ENCODE data around the gene PAX4. TPM values are rescaled to one million over a fixed set of nuclear protein-coding genes. Genes with fewer than 3 reads are reported as not detected.
A peak's percentile ranks its signal among the peaks of the same experiment; 100 is the strongest.

PAX4 gene
- total RNA-seq = not detected

GRCh38 chr7:127618042-127618441 lies at the start of gene PAX4:
Gene PAX4 (minus strand): TSS chr7:127618142. CDS start chr7:127615928, 2,214 bp downstream.
- ATAC-seq = no peak

- peak; percentile 94 for ATAC-seq
These were observed 49.2 kb upstream of the PAX4 start for GRCh38 chr7:127667017-127667670.

- no peak for ATAC-seq
These were observed 48.7 kb upstream of the PAX4 start for GRCh38 chr7:127666602-127667001.

GRCh38 chr7:127665922-127666321 lies 48.0 kb upstream of the PAX4 start:
- no peak for ATAC-seq

GRCh38 chr7:127658970-127659630 lies 41.2 kb upstream of the PAX4 start:
- no peak for ATAC-seq

GRCh38 chr7:127657500-127657899 lies 39.6 kb upstream of the PAX4 start:
- ATAC-seq = no peak

- no peak for ATAC-seq
These were observed 37.8 kb upstream of the PAX4 start for GRCh38 chr7:127655720-127656119.

- no peak for ATAC-seq
These were observed 36.8 kb upstream of the PAX4 start for GRCh38 chr7:127654404-127655394.

- no peak for ATAC-seq
These were observed 35.5 kb upstream of the PAX4 start for GRCh38 chr7:127653396-127653795.

- ATAC-seq = peak; percentile 15
These were observed 34.6 kb upstream of the PAX4 start for GRCh38 chr7:127652333-127653248.

GRCh38 chr7:127651556-127652332 lies 33.8 kb upstream of the PAX4 start, which contains the start of gene SND1:
Gene SND1 (plus strand): TSS chr7:127652194. CDS start chr7:127652374, 180 bp downstream.
- peak; percentile 99 for ATAC-seq

GRCh38 chr7:127650847-127651555 lies 33.1 kb upstream of the PAX4 start:
- ATAC-seq = no peak

- ATAC-seq = no peak
These were observed 31.0 kb upstream of the PAX4 start for GRCh38 chr7:127648986-127649385.

- ATAC-seq = no peak
These were observed 29.7 kb upstream of the PAX4 start for GRCh38 chr7:127647636-127648035.

GRCh38 chr7:127644484-127644883 lies 26.5 kb upstream of the PAX4 start:
- no peak for ATAC-seq

- ATAC-seq = no peak
These were observed 20.3 kb upstream of the PAX4 start for GRCh38 chr7:127638197-127638596.

- ATAC-seq = no peak
These were observed 17.8 kb upstream of the PAX4 start for GRCh38 chr7:127635659-127636285.

GRCh38 chr7:127632276-127632910 lies 14.5 kb upstream of the PAX4 start:
- ATAC-seq = no peak

GRCh38 chr7:127629268-127629854 lies 11.4 kb upstream of the PAX4 start:
- ATAC-seq = no peak

All from esophagus mucosa (tissue), 1 donor.